Natural killer cell treated with Interleukin-12 subunit alpha and Interleukin-12 subunit beta and Interleukin-15 and Interleukin-18, amount 100 ng/mL, for 72 hours (primary cell): ENCODE measurements around the gene SEC14L5. TPM values are rescaled to one million over a fixed set of nuclear protein-coding genes. Genes with fewer than 3 reads are reported as not detected.
A peak's percentile ranks its signal among the peaks of the same experiment; 100 is the strongest.
"Not testable (repeated sequence)": the region's sequence is repeated elsewhere in the genome, so short reads cannot be mapped to it uniquely, and the experiment has no call there.

ENCODE experiments used
- ATAC-seq, 2 donors: fragments of 150-1000 bp; cut with Tn5 transposase in 1 of 2; sonication (Bioruptor Pico), chemical (Tn5 transposase) in 1 of 2; 2 replicates each; pipeline ENCODE4 v1.10.0; 2021
- DNase-seq: peaks from one replicate; pipeline ENCODE4 v3.0.0; 2022; ENCODE audit warnings: low spot score
- H3K27ac Mint-ChIP-seq, 2 donors: 1 replicate in 1 of 2; 2 replicates in 1 of 2; pipeline ENCODE4 v1.8.0; 2022; ENCODE audit warnings: mixed read lengths in 2 of 2, mild to moderate bottlenecking in 1 of 2, moderate library complexity in 1 of 2
- H3K27me3 Mint-ChIP-seq, 2 donors: 1 replicate in 1 of 2; 2 replicates in 1 of 2; pipeline ENCODE4 v1.8.0; 2022; ENCODE audit warnings: mixed read lengths in 2 of 2
- H3K36me3 Mint-ChIP-seq: one replicate; pipeline ENCODE4 v1.8.0; 2022; ENCODE audit warnings: mixed read lengths
- H3K4me1 Mint-ChIP-seq, 2 donors: 1 replicate in 1 of 2; 2 replicates in 1 of 2; pipeline ENCODE4 v1.8.0; 2022; ENCODE audit warnings: low read depth in 2 of 2, mixed read lengths in 2 of 2, mild to moderate bottlenecking in 1 of 2
- H3K4me3 Mint-ChIP-seq: one replicate; pipeline ENCODE4 v1.8.0; 2022; ENCODE audit warnings: mixed read lengths
- H3K9me3 Mint-ChIP-seq: 2 replicates; pipeline ENCODE4 v1.8.0; 2022; ENCODE audit warnings: mixed read lengths
- total RNA-seq, 2 donors: library from RNA; stranded (reverse); gene quantifications; one replicate each; pipeline ENCODE4 v1.2.3, GENCODE V29; 2022

SEC14L5 gene
- total RNA-seq, 2 donors from 2014 or later: not detected

DNA sequence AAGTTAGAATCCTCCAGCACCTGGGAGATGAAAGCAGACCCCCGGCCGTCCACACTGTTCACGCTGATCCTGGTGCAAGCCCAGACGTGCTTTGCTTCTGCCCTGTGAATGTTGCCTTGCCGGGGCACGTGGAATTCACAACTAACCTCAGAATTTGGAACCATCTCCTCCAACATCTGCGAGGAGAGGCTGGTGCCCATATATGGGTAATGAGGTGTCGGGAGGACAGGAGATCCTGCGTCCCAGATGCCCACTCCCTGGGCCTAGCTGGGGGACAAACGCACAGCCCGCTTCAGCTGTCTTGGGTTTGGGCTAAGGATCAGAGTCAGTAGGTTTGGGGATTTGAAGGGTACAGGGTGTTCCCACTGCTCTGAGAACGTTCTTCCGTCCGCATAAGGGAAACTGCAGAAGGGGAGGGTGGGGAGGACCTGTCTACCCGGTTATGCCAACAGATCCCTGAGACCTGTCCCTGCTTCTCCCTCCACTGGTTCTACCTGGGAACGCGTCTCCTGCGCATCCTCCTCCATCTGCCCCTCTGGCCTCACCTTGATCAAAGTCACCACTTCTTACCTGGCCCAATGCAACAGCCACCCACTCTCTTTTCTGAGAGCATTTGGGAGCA, 35.3 kb upstream of the SEC14L5 start:
- DNase-seq (no peak), ATAC-seq (no peak)
- Mint-ChIP-seq H3K4me1 (no peaks in the 10 kb centered on the region), H3K36me3 (peaks cover 7% of the 10 kb centered on the region), H3K27ac (no peak overlapping the region), H3K27me3 (peaks cover 0 to 2% of the 10 kb centered on the region in 2 donors), H3K9me3 (peaks cover 6% of the 10 kb centered on the region), H3K4me3 (no peak overlapping the region)

DNA sequence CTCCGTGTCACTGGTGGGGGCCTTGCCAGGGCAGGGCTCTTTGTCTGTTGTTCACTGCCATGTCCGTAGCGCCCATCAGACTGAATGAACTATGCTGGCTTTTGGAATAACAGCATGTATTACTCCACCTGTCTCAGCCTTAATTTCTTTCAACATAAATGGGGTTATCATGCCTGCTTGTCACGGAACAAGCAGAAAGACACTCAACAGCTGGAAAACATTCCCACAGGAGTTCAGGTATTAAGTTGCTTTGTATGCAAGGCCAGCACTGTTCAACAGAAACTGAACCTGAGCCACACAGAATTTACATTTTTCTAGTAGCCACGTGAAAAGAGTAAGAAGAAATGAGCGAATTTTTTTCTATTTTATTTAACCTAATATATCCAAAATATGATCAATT, 34.3 kb upstream of the SEC14L5 start:
- Mint-ChIP-seq H3K9me3 (peaks cover 6% of the 10 kb centered on the region), H3K27me3 (peaks cover 0 to 2% of the 10 kb centered on the region in 2 donors)
- no peak for ATAC-seq

GRCh38 chr16:4924593-4925292, 33.4 kb upstream of the SEC14L5 start:
- DNase-seq: peak; percentile 55
- H3K36me3 Mint-ChIP-seq: peaks cover 7% of the 10 kb centered on the region
- H3K4me1 Mint-ChIP-seq: no peaks in the 10 kb centered on the region
- ATAC-seq: peak in 1 of 2 donors; percentile 16
- no peak overlapping the region for H3K27ac Mint-ChIP-seq
- H3K9me3 Mint-ChIP-seq: peaks cover 6% of the 10 kb centered on the region
- H3K27me3 Mint-ChIP-seq: peaks cover 0 to 4% of the 10 kb centered on the region in 2 donors
- no peak overlapping the region for H3K4me3 Mint-ChIP-seq

More for the DNA sequence above, 34.3 kb upstream of the SEC14L5 start:
- DNase-seq: no peak
- Mint-ChIP-seq H3K27ac (no peak overlapping the region), H3K4me1 (no peaks in the 10 kb centered on the region), H3K36me3 (peaks cover 7% of the 10 kb centered on the region), H3K4me3 (no peak overlapping the region)

- peaks cover 6% of the 10 kb centered on the region for H3K9me3 Mint-ChIP-seq
- no peak overlapping the region for H3K27ac Mint-ChIP-seq
- no peaks in the 10 kb centered on the region for H3K4me1 Mint-ChIP-seq
- ATAC-seq (no peak), DNase-seq (no peak)
- H3K36me3 Mint-ChIP-seq: peaks cover 7% of the 10 kb centered on the region
- no peak overlapping the region for H3K4me3 Mint-ChIP-seq
- H3K27me3 Mint-ChIP-seq: peaks cover under 1 to 8% of the 10 kb centered on the region in 2 donors
These were observed 32.9 kb upstream of the SEC14L5 start for GRCh38 chr16:4925293-4925607.

DNA sequence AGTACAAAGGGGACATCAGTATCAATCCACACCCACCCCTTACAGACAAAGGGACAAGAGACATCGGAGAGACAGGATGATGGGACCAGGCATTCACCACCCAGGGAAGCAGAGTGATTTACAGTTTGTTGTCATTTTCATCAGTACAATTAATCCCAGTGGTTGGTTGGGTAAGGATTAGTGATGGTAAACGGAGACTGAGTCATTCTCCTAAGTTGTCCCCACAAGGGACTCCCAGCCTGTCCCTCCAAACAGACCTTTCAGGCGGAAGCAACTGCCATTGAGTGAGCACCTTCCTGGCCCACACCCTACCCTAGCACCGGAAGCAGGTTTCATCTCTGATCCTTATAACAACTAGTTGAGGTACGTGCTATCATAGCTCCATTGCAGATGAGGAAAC, 32.3 kb upstream of the SEC14L5 start:
- Mint-ChIP-seq H3K4me1 (no peaks in the 10 kb centered on the region), H3K4me3 (no peak overlapping the region), H3K9me3 (peaks cover 6% of the 10 kb centered on the region), H3K27me3 (peaks cover 6 to 11% of the 10 kb centered on the region in 2 donors), H3K27ac (no peak overlapping the region), H3K36me3 (peaks cover 7% of the 10 kb centered on the region)
- DNase-seq: no peak
- ATAC-seq: no peak

DNA sequence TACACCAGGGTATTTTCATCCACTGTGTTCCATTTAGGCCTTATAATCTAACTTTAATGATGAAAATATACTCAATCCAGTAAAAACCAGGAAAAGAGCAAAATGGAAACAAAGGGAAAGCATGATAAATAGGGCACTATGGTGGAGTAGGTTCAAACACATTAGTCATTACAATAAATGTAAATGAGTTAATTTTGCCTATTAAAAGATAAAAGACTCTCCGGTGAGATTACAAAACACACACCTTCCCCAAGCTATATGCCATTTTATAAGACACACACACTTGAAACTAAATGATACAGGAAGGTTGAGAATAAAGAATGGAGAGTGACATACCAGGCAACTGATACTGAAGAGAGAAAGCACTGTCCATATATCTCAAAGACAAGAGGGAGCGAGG, 31.2 kb upstream of the SEC14L5 start:
- peaks cover 7% of the 10 kb centered on the region for H3K36me3 Mint-ChIP-seq

GRCh38 chr16:4927661-4928060, 30.5 kb upstream of the SEC14L5 start:
- H3K27me3 Mint-ChIP-seq: peaks cover 6 to 11% of the 10 kb centered on the region in 2 donors
- DNase-seq: no peak
- H3K9me3 Mint-ChIP-seq: peaks cover 6% of the 10 kb centered on the region
- no peak for ATAC-seq
- H3K4me1 Mint-ChIP-seq: no peaks in the 10 kb centered on the region
- H3K36me3 Mint-ChIP-seq: peaks cover 7% of the 10 kb centered on the region
- H3K4me3 Mint-ChIP-seq: no peak overlapping the region
- no peak overlapping the region for H3K27ac Mint-ChIP-seq

More for the DNA sequence above, 31.2 kb upstream of the SEC14L5 start:
- DNase-seq (no peak), ATAC-seq (no peak)
- peaks cover 6% of the 10 kb centered on the region for H3K9me3 Mint-ChIP-seq
- no peak overlapping the region for H3K27ac Mint-ChIP-seq
- H3K27me3 Mint-ChIP-seq: peaks cover 6 to 11% of the 10 kb centered on the region in 2 donors
- H3K4me1 Mint-ChIP-seq: no peaks in the 10 kb centered on the region
- H3K4me3 Mint-ChIP-seq: no peak overlapping the region

DNA sequence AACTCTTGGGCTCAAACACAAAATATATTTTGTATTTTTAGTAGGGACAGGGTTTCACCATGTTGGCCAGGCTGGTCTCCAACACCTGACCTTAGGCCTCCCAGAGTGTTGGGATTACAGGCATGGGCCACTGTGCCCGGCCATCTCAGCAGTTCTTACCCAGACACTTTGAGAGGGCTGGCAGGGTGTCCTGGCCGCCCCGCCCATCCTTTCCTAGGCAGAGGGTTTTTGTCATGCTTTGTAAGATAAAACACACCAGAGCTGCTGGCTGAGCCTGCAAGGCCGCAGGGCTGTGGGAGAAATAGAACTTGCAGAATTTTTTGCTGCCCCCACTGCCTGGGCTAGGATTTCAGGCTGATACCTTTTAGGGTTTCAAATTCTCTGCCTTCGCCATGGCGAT, 29.9 kb upstream of the SEC14L5 start:
- Mint-ChIP-seq H3K27me3 (peaks cover 6 to 9% of the 10 kb centered on the region in 2 donors), H3K27ac (no peak overlapping the region), H3K4me3 (no peak overlapping the region), H3K36me3 (peaks cover 7% of the 10 kb centered on the region), H3K4me1 (no peaks in the 10 kb centered on the region), H3K9me3 (peaks cover 6% of the 10 kb centered on the region)
- no peak for DNase-seq
- ATAC-seq: no peak

DNA sequence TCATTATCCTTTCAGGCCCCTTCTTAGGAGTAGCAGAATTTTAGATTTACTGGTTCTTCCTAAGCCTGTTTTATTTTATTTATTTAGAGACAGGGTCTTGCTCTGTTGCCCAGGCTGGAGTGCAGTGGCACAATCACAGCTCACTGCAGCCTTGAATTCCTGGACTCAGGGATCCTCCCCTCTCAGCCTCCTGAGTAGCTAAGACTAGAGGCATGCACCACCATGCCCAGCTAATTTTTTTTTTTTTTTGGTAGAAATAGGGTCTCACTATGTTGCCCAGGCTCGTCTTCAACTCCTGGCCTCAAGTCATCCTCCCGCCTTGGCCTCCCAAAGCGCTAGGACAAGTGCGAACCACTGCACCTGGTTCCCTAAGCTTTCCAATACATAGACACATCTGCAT, 28.5 kb upstream of the SEC14L5 start:
- H3K4me3 Mint-ChIP-seq, ATAC-seq, H3K36me3 Mint-ChIP-seq, H3K4me1 Mint-ChIP-seq, H3K9me3 Mint-ChIP-seq, H3K27ac Mint-ChIP-seq, DNase-seq: not testable (repeated sequence)
- H3K27me3 Mint-ChIP-seq: peaks cover 14 to 15% of the 10 kb centered on the region in 2 donors

DNA sequence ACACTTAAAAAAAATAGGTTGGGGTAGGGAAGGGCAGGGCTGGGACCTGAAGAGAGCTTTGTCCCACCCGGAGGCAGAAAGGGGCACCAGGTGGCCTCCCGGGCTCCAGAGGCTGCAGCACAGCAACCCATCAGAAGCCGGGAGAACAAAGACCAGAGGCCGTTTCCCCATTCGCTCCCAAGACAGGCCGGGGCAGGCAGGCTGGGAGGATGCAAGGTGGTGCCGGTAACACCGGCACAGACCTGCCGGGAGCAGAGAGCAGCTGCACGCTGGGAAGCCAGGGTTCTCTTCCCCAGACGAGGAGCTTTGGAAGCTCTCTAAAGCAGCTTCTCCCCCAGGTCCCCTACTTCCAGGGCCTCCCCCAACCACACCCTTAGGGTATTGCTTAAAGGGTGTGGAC, 26.7 kb upstream of the SEC14L5 start:
- ATAC-seq (no peak), DNase-seq (peak; percentile 56)
- H3K36me3 Mint-ChIP-seq: peaks cover 7% of the 10 kb centered on the region
- peaks cover 6% of the 10 kb centered on the region for H3K9me3 Mint-ChIP-seq
- peaks cover 14 to 18% of the 10 kb centered on the region in 2 donors for H3K27me3 Mint-ChIP-seq
- H3K27ac Mint-ChIP-seq: no peak overlapping the region
- no peak overlapping the region for H3K4me3 Mint-ChIP-seq
- H3K4me1 Mint-ChIP-seq: no peaks in the 10 kb centered on the region

DNA sequence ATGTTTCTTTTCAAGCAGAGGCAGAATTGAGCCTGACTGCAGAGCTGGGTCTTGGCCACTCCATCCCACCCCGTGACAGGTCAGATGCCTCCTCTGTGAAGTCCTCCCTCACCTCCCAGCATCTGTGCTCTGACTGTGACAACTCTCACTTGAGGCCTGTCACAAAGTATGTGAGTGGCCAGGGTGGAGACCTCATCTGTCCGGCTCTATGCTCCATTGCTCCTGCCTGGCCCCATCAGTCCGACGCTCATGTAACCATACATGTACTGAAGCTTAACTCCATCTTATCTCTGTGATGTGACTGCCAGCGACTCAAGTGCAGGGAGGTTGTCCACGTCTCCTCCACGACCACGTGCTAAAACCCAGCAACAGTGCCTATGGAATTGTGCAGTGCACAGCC, 24.7 kb upstream of the SEC14L5 start:
- ATAC-seq (no peak), DNase-seq (no peak)
- Mint-ChIP-seq H3K9me3 (no peaks in the 10 kb centered on the region), H3K36me3 (no peaks in the 10 kb centered on the region), H3K27me3 (peaks cover 24 to 28% of the 10 kb centered on the region in 2 donors), H3K27ac (no peak overlapping the region), H3K4me1 (no peaks in the 10 kb centered on the region), H3K4me3 (no peak overlapping the region)

DNA sequence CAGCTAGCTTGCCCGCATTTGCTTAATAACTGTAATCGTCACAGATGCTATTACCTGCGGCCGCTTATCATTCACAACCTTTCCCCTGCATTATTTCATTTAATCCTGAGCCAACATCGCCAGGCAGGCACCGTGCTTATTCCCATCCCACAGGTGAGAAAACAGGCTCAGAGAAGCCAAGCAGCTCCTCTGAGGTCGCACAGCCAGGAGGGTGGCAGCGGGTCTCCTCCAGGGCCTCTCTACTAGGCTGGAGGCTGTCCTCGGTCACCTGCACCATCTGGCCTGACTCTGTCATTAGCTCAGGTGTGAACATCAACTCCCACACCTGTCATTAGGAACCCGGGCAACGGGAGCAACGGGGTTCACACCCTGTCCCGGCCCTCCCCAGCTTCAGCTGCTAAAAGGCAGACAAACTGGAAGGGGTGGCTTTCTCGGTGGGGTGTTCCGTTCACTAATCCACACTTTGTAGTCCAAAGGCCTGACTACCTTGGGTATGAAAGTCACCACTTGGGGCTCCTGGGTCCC, 24.2 kb upstream of the SEC14L5 start:
- no peak overlapping the region for H3K4me3 Mint-ChIP-seq
- H3K9me3 Mint-ChIP-seq: no peaks in the 10 kb centered on the region
- no peak overlapping the region for H3K27ac Mint-ChIP-seq
- H3K36me3 Mint-ChIP-seq: no peaks in the 10 kb centered on the region
- DNase-seq: no peak
- H3K27me3 Mint-ChIP-seq: peaks cover 27 to 28% of the 10 kb centered on the region in 2 donors
- no peaks in the 10 kb centered on the region for H3K4me1 Mint-ChIP-seq
- ATAC-seq: no peak

- DNase-seq: no peak
- ATAC-seq: no peak
- Mint-ChIP-seq H3K36me3 (no peaks in the 10 kb centered on the region), H3K9me3 (no peaks in the 10 kb centered on the region), H3K4me3 (no peak overlapping the region), H3K27ac (no peak overlapping the region), H3K27me3 (peaks cover 26 to 27% of the 10 kb centered on the region in 2 donors), H3K4me1 (no peaks in the 10 kb centered on the region)
These were observed 23.5 kb upstream of the SEC14L5 start for GRCh38 chr16:4934591-4934990.

GRCh38 chr16:4935241-4935855, 22.8 kb upstream of the SEC14L5 start:
- Mint-ChIP-seq H3K9me3 (no peaks in the 10 kb centered on the region), H3K27me3 (peaks cover 21 to 25% of the 10 kb centered on the region in 2 donors), H3K4me3 (no peak overlapping the region), H3K4me1 (no peaks in the 10 kb centered on the region), H3K36me3 (no peaks in the 10 kb centered on the region), H3K27ac (no peak overlapping the region)
- no peak for DNase-seq
- no peak for ATAC-seq
